ENCODE measurements around the gene URM1.
A peak's percentile ranks its signal among the peaks of the same experiment; 100 is the strongest.

Gene URM1

GRCh38 chr9:128339761-128340690 is 31.1 kb upstream of the URM1 start, which contains the start of gene SLC27A4:
Gene SLC27A4 (plus strand): TSS chr9:128340527. CDS start chr9:128343133, 2,606 bp downstream.
- DNase-seq (ENCODE audit: low read depth): peak; percentile 87
- H3K4me3 ChIP-seq (ENCODE audit: low read depth, low read length): peak within 1 kb of the TSS; percentile 72
- peak; percentile 42 for TF ChIP-seq POLR2A (IDR thresholded peaks at IDR 0.05; ENCODE audit: extremely low read depth, insufficient read length)
- TF ChIP-seq, protein P1, sequence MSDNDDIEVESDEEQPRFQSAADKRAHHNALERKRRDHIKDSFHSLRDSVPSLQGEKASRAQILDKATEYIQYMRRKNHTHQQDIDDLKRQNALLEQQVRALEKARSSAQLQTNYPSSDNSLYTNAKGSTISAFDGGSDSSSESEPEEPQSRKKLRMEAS (IDR thresholded peaks at IDR 0.05; ENCODE audit: low read depth, low read length): peak; percentile 36
- TF ChIP-seq MYC (IDR thresholded peaks at IDR 0.05; ENCODE audit: low read depth, low read length): peak; percentile 37
- TF ChIP-seq, protein P2, sequence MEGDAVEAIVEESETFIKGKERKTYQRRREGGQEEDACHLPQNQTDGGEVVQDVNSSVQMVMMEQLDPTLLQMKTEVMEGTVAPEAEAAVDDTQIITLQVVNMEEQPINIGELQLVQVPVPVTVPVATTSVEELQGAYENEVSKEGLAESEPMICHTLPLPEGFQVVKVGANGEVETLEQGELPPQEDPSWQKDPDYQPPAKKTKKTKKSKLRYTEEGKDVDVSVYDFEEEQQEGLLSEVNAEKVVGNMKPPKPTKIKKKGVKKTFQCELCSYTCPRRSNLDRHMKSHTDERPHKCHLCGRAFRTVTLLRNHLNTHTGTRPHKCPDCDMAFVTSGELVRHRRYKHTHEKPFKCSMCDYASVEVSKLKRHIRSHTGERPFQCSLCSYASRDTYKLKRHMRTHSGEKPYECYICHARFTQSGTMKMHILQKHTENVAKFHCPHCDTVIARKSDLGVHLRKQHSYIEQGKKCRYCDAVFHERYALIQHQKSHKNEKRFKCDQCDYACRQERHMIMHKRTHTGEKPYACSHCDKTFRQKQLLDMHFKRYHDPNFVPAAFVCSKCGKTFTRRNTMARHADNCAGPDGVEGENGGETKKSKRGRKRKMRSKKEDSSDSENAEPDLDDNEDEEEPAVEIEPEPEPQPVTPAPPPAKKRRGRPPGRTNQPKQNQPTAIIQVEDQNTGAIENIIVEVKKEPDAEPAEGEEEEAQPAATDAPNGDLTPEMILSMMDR (IDR thresholded peaks at IDR 0.05; ENCODE audit: low read depth, low read length): no peak

DNA sequence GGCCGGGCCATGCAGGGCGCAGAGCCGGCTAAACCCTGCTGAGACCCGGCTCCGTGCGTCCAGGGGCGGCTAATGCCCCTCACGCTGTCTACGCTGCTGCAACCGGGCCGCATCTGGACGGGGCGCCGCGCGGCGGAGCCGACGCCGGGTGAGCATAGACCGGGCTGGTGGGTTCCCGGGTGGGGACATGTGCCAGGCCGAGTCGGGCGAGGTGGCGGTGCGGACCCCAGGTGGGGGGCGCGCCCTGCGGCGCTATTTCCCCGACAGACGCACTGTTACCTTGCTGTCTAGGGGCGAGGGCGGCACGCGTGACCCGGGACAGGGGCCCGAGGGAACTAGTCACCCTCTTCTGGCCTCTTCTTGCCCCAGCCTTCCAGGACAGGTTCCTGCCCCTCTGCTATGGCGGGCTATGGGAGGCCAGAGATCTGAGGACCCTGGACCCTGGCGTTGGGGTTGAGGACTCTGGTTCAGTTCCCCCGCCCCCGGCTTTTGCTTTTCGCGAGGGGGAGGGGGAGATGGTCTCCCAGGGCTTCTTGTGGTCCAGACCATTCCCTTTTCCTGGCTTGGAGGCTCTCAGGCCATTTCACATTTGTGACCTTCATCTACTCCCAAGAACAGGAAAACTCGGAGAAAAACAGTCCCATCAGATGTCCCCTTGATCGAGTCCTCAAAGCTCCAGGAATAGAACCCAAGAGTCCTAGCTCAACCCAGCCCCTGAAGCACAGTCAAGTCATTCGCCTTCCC is 30.3 kb upstream of the URM1 start:
- no peak for DNase-seq (ENCODE audit: low read depth)
- peak overlapping the region; percentile 72 for H3K4me3 ChIP-seq (ENCODE audit: low read depth, low read length)
- TF ChIP-seq MYC (IDR thresholded peaks at IDR 0.05; ENCODE audit: low read depth, low read length): no peak; the same call in 1 of the 2 replicates
- TF ChIP-seq POLR2A (IDR thresholded peaks at IDR 0.05; ENCODE audit: extremely low read depth, insufficient read length): no peak
- TF ChIP-seq, protein P2 (IDR thresholded peaks at IDR 0.05; ENCODE audit: low read depth, low read length): no peak
- TF ChIP-seq, protein P1 (IDR thresholded peaks at IDR 0.05; ENCODE audit: low read depth, low read length): peak; percentile 8; the same call in 1 of the 2 replicates

GRCh38 chr9:128341435-128341849 is 29.7 kb upstream of the URM1 start:
- peak; percentile 85 for DNase-seq (ENCODE audit: low read depth)
- TF ChIP-seq, protein P1 (IDR thresholded peaks at IDR 0.05; ENCODE audit: low read depth, low read length): peak; percentile 36; the same call in 1 of the 2 replicates
- TF ChIP-seq POLR2A (IDR thresholded peaks at IDR 0.05; ENCODE audit: extremely low read depth, insufficient read length) (no peak), MYC (IDR thresholded peaks at IDR 0.05; ENCODE audit: low read depth, low read length) (no peak)
- TF ChIP-seq, protein P2 (IDR thresholded peaks at IDR 0.05; ENCODE audit: low read depth, low read length): peak; percentile 66
- peak overlapping the region; percentile 72 for H3K4me3 ChIP-seq (ENCODE audit: low read depth, low read length)

DNA sequence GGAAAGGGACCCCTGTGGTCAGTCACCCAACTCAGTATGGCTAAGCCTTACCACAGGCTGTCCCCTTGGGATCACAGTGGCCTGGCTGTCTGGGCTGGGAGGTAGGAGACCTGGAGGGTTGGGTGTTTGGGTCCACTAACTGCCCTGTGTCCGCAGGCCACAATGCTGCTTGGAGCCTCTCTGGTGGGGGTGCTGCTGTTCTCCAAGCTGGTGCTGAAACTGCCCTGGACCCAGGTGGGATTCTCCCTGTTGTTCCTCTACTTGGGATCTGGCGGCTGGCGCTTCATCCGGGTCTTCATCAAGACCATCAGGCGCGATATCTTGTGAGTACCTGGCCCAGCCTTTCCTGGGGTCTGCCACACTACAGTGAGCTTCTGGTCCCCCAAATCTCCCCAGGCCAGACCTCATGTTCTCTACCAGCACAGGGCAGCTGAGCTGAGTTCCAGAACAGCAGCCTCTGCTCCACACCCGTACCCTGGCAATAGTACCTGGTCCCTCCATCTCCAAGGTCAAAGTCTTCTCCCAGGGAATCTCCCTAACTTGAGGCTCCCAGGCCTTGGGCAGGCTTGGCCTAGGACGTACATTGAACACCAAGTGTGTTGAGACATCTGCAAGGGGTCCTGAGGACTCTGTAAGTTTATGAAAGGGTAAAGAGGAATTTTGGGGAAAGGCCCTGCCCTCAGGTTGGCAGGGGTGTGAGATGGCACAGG is 28.0 kb upstream of the URM1 start:
- H3K4me3 ChIP-seq (ENCODE audit: low read depth, low read length): no peak overlapping the region
- no peak for DNase-seq (ENCODE audit: low read depth)
- TF ChIP-seq POLR2A (IDR thresholded peaks at IDR 0.05; ENCODE audit: extremely low read depth, insufficient read length) (no peak), MYC (IDR thresholded peaks at IDR 0.05; ENCODE audit: low read depth, low read length) (no peak)
- TF ChIP-seq, protein P2 (IDR thresholded peaks at IDR 0.05; ENCODE audit: low read depth, low read length): no peak
- TF ChIP-seq, protein P1 (IDR thresholded peaks at IDR 0.05; ENCODE audit: low read depth, low read length): no peak

DNA sequence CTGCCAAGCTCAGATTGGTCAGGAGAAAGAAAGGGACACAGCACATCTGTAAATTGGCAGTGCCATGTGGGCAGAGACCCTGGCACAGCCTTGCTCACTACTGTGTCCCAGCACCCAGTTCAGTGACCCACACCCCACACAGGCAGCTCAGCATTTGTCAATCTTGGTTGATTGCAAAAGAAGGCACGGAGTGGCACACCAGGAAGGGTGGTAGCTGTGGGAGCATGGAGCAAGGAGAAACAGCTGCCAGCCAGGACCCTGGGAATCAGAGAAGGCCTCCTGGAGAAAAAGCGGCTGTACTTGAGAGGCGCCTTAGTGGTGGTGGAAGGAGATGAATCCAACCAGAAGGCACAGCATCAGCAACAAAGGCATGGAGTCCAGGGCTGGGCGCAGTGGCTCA is 27.3 kb upstream of the URM1 start:
- DNase-seq (ENCODE audit: low read depth): no peak
- TF ChIP-seq POLR2A (IDR thresholded peaks at IDR 0.05; ENCODE audit: extremely low read depth, insufficient read length): no peak
- TF ChIP-seq, protein P1 (IDR thresholded peaks at IDR 0.05; ENCODE audit: low read depth, low read length): no peak
- TF ChIP-seq, protein P2 (IDR thresholded peaks at IDR 0.05; ENCODE audit: low read depth, low read length): no peak
- no peak for TF ChIP-seq MYC (IDR thresholded peaks at IDR 0.05; ENCODE audit: low read depth, low read length)
- H3K4me3 ChIP-seq (ENCODE audit: low read depth, low read length): no peak overlapping the region
